Measurements from ENCODE around the gene TNFRSF18. TPM values are rescaled to one million over a fixed set of nuclear protein-coding genes. Genes with fewer than 3 reads are reported as not detected.

Gene TNFRSF18
- total RNA-seq, 1 donor = not detected

DNA sequence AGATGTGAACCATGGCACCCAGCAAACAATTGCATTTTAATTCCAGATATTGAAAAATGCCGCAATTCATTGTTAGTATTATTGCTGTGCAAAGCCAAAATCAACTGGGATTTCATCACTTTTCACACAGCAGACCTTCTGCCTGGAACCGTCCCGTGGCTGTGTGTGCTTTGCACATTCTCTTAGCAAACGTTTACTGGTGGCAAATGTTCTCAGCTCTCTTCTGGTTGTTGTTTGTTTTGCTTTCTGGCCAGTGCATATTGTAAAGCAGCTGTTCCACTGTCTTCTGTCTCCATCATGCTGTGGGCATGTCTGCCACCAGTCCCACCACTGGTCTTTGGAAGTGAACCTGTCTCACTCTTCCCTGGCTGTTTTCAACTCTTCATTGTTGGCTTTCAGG lies 52.5 kb downstream of the TNFRSF18 start:
- no peaks in the 10 kb centered on the region for H4K20me1 ChIP-seq (ENCODE audit: insufficient read depth, low read length)
- no peaks in the 10 kb centered on the region for H3K27me3 ChIP-seq (ENCODE audit: insufficient read depth, low read length)
- no peaks in the 10 kb centered on the region for H3K9me3 ChIP-seq (ENCODE audit: low read depth, low read length)
- H2AFZ ChIP-seq (ENCODE audit: low read length) = no peak overlapping the region
- H3K36me3 ChIP-seq (ENCODE audit: insufficient read depth, low read length) = no peaks in the 10 kb centered on the region
- no peaks in the 10 kb centered on the region for H3K79me2 ChIP-seq (ENCODE audit: insufficient read depth, low read length)
- H3K27ac ChIP-seq (ENCODE audit: low read depth, low read length) = no peak overlapping the region
- peaks cover 8% of the 10 kb centered on the region for H3K4me1 ChIP-seq (ENCODE audit: insufficient read depth, low read length)
- H3K4me2 ChIP-seq (ENCODE audit: insufficient read depth, low read length) = no peak overlapping the region
- no peak overlapping the region for H3K4me3 ChIP-seq (ENCODE audit: insufficient read depth, low read length)
- TF ChIP-seq, protein P1, sequence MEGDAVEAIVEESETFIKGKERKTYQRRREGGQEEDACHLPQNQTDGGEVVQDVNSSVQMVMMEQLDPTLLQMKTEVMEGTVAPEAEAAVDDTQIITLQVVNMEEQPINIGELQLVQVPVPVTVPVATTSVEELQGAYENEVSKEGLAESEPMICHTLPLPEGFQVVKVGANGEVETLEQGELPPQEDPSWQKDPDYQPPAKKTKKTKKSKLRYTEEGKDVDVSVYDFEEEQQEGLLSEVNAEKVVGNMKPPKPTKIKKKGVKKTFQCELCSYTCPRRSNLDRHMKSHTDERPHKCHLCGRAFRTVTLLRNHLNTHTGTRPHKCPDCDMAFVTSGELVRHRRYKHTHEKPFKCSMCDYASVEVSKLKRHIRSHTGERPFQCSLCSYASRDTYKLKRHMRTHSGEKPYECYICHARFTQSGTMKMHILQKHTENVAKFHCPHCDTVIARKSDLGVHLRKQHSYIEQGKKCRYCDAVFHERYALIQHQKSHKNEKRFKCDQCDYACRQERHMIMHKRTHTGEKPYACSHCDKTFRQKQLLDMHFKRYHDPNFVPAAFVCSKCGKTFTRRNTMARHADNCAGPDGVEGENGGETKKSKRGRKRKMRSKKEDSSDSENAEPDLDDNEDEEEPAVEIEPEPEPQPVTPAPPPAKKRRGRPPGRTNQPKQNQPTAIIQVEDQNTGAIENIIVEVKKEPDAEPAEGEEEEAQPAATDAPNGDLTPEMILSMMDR (IDR thresholded peaks at IDR 0.05; ENCODE audit: extremely low read depth, low read depth, low read length) = no peak
- no peak for DNase-seq (ENCODE audit: insufficient read length, low spot score, missing footprints)

Small RNA genes within 50 kb of the gene (small RNA-seq; reads per million reads assigned to genes)
- 1.3 reads per million, percentile 42 among the genes with 10 or more reads in this experiment for gene MIR200A
- 1.4 reads per million, percentile 48 among the genes with 10 or more reads in this experiment for gene MIR200B
- gene MIR429 = not detected

Other genes starting within 250 kb of the TNFRSF18 start
- gene NOC2L, start 247.3 kb downstream of the TNFRSF18 start, total RNA-seq = 47.7 and 47.8 TPM in 2 replicates
- 5.4 and 6.2 TPM in 2 replicates for gene KLHL17, start 246.0 kb downstream of the TNFRSF18 start, total RNA-seq
- 0.36 and 0.88 TPM in 2 replicates for gene PLEKHN1, start 240.1 kb downstream of the TNFRSF18 start, total RNA-seq
- gene PERM1, start 224.5 kb downstream of the TNFRSF18 start, total RNA-seq = not detected in 2 replicates
- 0.29 and 0.72 TPM in 2 replicates for gene HES4, start 206.5 kb downstream of the TNFRSF18 start, total RNA-seq
- 55.4 and 90.5 TPM in 2 replicates for gene ISG15, start 193.1 kb downstream of the TNFRSF18 start, total RNA-seq
- gene AGRN, start 186.5 kb downstream of the TNFRSF18 start, total RNA-seq = 14.7 and 30.0 TPM in 2 replicates
- gene RNF223, start 132.3 kb downstream of the TNFRSF18 start, total RNA-seq = not detected in 2 replicates
- gene C1orf159, start 90.5 kb downstream of the TNFRSF18 start, total RNA-seq = 5.4 and 8.5 TPM in 2 replicates
- gene TTLL10, start 32.7 kb downstream of the TNFRSF18 start, total RNA-seq = not detected in 2 replicates
- under 0.01 TPM in 1 of 2 replicates, not detected in the other for gene TNFRSF4, start 7.6 kb upstream of the TNFRSF18 start, total RNA-seq
- 136 and 151 TPM in 2 replicates for gene SDF4, start 25.4 kb upstream of the TNFRSF18 start, total RNA-seq
- 26.5 and 29.7 TPM in 2 replicates for gene B3GALT6, start 25.6 kb upstream of the TNFRSF18 start, total RNA-seq
- gene C1QTNF12, start 40.1 kb upstream of the TNFRSF18 start, total RNA-seq = 0.36 and 0.59 TPM in 2 replicates
- 31.2 and 32.6 TPM in 2 replicates for gene UBE2J2, start 67.3 kb upstream of the TNFRSF18 start, total RNA-seq
- 0.59 and 1.1 TPM in 2 replicates for gene SCNN1D, start 73.8 kb upstream of the TNFRSF18 start, total RNA-seq
- gene ACAP3, start 101.3 kb upstream of the TNFRSF18 start, total RNA-seq = 31.2 and 46.7 TPM in 2 replicates
- 19.4 and 29.3 TPM in 2 replicates for gene PUSL1, start 102.0 kb upstream of the TNFRSF18 start, total RNA-seq
- 53.3 and 59.7 TPM in 2 replicates for gene INTS11, start 118.1 kb upstream of the TNFRSF18 start, total RNA-seq
- 12.7 and 13.8 TPM in 2 replicates for gene CPTP, start 118.2 kb upstream of the TNFRSF18 start, total RNA-seq
- gene TAS1R3, start 124.7 kb upstream of the TNFRSF18 start, total RNA-seq = under 0.01 TPM in 2 replicates
- gene DVL1, start 142.8 kb upstream of the TNFRSF18 start, total RNA-seq = 73.5 and 81.9 TPM in 2 replicates
- gene MXRA8, start 152.0 kb upstream of the TNFRSF18 start, total RNA-seq = 689 and 735 TPM in 2 replicates
- gene AURKAIP1, start 168.6 kb upstream of the TNFRSF18 start, total RNA-seq = 64.8 and 74.6 TPM in 2 replicates
- gene CCNL2, start 192.7 kb upstream of the TNFRSF18 start, total RNA-seq = 138 and 139 TPM in 2 replicates
- gene MRPL20, start 200.7 kb upstream of the TNFRSF18 start, total RNA-seq = 53.9 and 58.9 TPM in 2 replicates
- gene ANKRD65, start 214.7 kb upstream of the TNFRSF18 start, total RNA-seq = 1.2 and 1.8 TPM in 2 replicates
- 2.4 and 4.3 TPM in 2 replicates for gene VWA1, start 229.1 kb upstream of the TNFRSF18 start, total RNA-seq
- under 0.01 and 0.59 TPM in 2 replicates for gene ATAD3C, start 243.1 kb upstream of the TNFRSF18 start, total RNA-seq